ENCODE data around the gene RRP9.

Gene RRP9

GRCh38 chr3:51968883-51969678 is 27.4 kb upstream of the RRP9 start:
- no peak for TF ChIP-seq CTCF (IDR thresholded peaks at IDR 0.05; ENCODE audit: low read depth, low read length)
- no peak for DNase-seq (ENCODE audit: extremely low read depth, low read depth)

DNA sequence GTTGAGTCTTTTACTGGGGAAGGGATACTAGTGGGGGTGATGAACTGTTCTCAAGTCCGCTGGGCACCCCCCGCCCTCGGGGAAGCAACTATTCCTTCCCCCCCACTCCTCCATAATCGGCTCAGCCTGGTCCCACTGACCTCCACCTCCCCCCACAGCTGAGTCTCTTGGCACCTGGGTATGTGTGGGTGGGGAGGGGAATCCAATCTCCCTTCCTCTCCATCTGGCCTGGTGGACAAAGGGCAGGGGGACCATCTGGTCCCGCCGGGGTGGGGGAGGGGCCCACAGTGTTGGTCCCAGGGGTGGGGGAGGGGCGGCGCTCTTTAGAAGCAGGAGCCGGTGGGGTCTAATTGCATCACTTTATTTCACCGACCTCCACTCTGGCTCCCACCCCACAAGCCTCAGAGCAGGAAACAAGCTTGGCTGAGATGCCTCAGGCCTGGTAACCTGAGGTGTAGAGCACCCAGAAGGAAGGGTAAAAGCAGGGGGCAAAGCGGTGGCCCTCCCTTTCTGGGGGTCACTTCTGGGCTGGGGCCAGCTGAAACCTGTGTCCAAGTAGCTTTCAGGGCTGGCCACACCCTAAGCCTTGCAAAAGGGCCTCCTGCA is 26.6 kb upstream of the RRP9 start:
- TF ChIP-seq CTCF (IDR thresholded peaks at IDR 0.05; ENCODE audit: low read depth, low read length), result no peak
- no peak for DNase-seq (ENCODE audit: extremely low read depth, low read depth)

DNA sequence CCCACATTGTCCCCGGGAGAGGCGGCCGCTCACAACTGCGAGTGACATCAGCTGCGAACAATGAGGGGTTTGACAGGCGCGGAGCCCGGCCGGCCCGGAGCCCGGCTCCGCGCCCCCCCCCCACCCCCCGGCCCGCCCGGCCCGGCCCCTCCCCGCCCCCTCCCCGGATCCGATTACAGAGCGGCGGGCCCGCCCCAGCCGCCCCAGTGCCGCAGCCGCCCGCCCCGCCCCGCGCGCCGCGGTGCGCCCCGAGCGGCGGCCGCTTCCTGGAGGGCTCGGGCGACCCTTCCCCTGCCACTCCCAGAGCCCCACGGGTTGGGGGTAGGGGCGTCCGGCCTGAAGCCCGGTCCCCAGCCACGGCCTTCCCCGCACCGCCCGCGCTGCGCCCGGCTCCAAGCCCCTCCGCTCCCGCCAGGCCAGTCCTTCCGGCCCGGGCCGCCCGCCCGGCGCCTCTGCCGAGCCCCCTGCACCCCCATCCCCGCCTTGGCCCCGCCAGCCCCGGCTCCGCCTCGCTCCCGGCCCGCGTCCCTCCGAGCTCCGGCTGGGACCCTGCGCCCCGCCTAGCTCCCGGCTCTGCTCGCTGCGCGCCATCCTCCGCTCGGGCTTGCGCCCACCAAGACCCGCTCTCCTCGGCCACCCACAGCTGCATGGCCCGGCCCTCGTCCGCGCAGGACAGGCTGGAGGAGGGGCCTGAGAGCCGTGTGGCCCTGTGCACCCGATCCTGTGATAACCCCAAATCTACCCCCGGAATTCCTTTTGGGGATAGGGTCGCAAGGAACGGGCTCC is 25.9 kb upstream of the RRP9 start, which contains the start of gene PCBP4:
Gene PCBP4 (minus strand): TSS at position 71 of the 786 bp plus-strand sequence. CDS start 6,214 bp downstream, outside the sequence.
- no peak for TF ChIP-seq CTCF (IDR thresholded peaks at IDR 0.05; ENCODE audit: low read depth, low read length)
- no peak for DNase-seq (ENCODE audit: extremely low read depth, low read depth)

DNA sequence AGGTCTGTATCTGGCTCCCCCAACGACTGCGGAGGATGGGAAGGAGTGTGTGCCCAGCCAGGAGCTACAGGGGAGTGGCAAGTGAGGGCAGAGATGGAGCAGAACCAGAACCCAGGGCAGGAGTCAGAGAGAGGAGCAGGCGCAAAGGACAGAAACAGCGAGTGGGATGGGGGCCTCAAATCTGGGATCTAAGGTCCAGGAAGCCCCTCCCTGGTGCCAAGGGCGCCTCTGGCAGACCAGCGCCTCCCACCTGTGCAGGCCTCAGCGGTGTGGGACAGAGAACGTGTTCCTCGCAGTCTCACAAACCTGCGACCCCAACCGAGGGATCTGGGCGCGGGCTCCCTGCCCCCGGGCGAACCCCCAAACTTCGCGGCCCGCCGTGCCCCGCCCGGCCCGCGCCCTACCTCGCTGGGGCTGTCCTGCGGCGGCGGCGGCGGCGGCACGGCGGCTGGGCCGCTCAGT is 25.2 kb upstream of the RRP9 start:
- no peak for DNase-seq (ENCODE audit: extremely low read depth, low read depth)
- no peak for TF ChIP-seq CTCF (IDR thresholded peaks at IDR 0.05; ENCODE audit: low read depth, low read length)

GRCh38 chr3:51966486-51966885 is 24.8 kb upstream of the RRP9 start:
- TF ChIP-seq CTCF (IDR thresholded peaks at IDR 0.05; ENCODE audit: low read depth, low read length), result no peak
- DNase-seq (ENCODE audit: extremely low read depth, low read depth), result no peak

DNA sequence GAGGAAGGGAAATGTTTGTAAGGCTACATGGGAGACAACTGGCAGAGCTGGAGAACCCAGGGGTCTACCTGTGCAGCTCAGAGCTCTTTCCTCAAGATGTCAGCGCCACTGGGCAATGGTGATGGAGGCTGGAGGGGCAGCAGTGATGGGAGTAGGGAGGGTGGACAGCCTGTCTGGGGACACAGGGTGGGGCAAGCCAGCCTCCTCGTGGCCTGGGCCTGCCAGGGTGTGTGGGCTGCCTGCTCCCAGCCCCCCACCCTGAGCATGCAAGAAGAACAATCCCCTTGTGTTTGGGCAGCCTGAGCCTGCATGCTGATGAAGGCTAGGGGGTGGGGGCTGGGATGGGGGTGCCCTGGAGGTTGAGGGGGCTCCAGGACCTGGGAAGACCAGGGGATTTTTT is 24.3 kb upstream of the RRP9 start:
- no peak for TF ChIP-seq CTCF (IDR thresholded peaks at IDR 0.05; ENCODE audit: low read depth, low read length)
- no peak for DNase-seq (ENCODE audit: extremely low read depth, low read depth)

Measured in AG09319 (cell line).